HepG2 (cell line): ENCODE data around the gene TMEM39B. TPM values are rescaled to one million over a fixed set of nuclear protein-coding genes. Genes with fewer than 3 reads are reported as not detected.
A peak's percentile ranks its signal among the peaks of the same experiment; 100 is the strongest.

Experiments
- ATAC-seq: fragments of 200-7000 bp; cut with Tn5 transposase; 3 replicates; pipeline ENCODE4 v1.9.1; 2020; ENCODE audit warnings: mild to moderate bottlenecking, moderate library complexity
- BruUV-seq: library from RNA; stranded (reverse); fragments of 400-500 nt; replicated peaks from 2 replicates; lab custom pipeline; 2021; lab: Mats Ljungman, UMichigan
- CTCF ChIA-PET: fragments of 300-600 bp; formaldehyde crosslinking; extraction: SDS; loops from one replicate; lab custom pipeline; 2021; ENCODE audit warnings: low total read pairs, inconsistent platforms, low intra/inter-chr PET ratio; lab: Yijun Ruan, JAX
- POLR2A ChIA-PET: fragments of 350-600 bp; sonication (Branson Sonifier 250); formaldehyde crosslinking; loops from one replicate; lab custom pipeline; 2020; ENCODE audit warnings: antibody characterized with exemption, inconsistent platforms; lab: Yijun Ruan, JAX
- DNase-seq: peaks from one replicate; pipeline ENCODE4 v3.0.0-alpha.2; 2015; ENCODE audit warnings: low spot score
- FAIRE-seq: peaks from 3 replicates; lab custom pipeline; 2011; peaks lifted over from hg19 to GRCh38; lab: Jason Lieb, UNC
- H2AFZ ChIP-seq: one replicate; pipeline ENCODE4 v1.6.1; 2011; ENCODE audit warnings: low read length, inconsistent platforms
- H3K27ac ChIP-seq: fragments of 300-600 bp; 3 replicates; pipeline ENCODE4 v1.8.0; 2011; ENCODE audit warnings: mixed run types, mild to moderate bottlenecking, mixed read lengths, low read length, inconsistent platforms; ENCODE audit not compliant: insufficient read depth; ENCODE audit errors: extremely low read length
- H3K27me3 ChIP-seq, 2 experiments: fragments of 200-600 bp in 1 of 2; 2 replicates in 1 of 2; 3 replicates in 1 of 2; pipeline versions ENCODE4 v1.6.0 to v1.8.0; 2011; ENCODE audit warnings: low read length in 2 of 2, mild to moderate bottlenecking in 2 of 2, moderate library complexity in 2 of 2, inconsistent platforms in 1 of 2; ENCODE audit not compliant: insufficient read depth in 2 of 2, control insufficient read depth in 1 of 2
- H3K36me3 ChIP-seq, 2 experiments: fragments of 200-600 bp in 1 of 2; replicated peaks in 1 of 2; 2 replicates in 1 of 2; 3 replicates in 1 of 2; pipeline versions ENCODE4 v1.5.1 to v1.8.0; 2011; ENCODE audit warnings: low read length in 2 of 2, inconsistent platforms in 1 of 2; ENCODE audit not compliant: insufficient read depth in 2 of 2, control insufficient read depth in 1 of 2
- H3K4me1 ChIP-seq: 2 replicates; pipeline ENCODE4 v1.5.1; 2012; ENCODE audit warnings: low read length, inconsistent platforms; ENCODE audit not compliant: insufficient read depth
- H3K4me2 ChIP-seq: 2 replicates; pipeline ENCODE4 v1.6.0; 2011; ENCODE audit warnings: low read depth, low read length, inconsistent platforms
- H3K4me3 ChIP-seq, 3 experiments: fragments of 200-600 bp in 1 of 3; sonication (generic), shearing (Covaris generic) in 1 of 3; replicated peaks in 1 of 3; 2 replicates each; pipeline ENCODE4 v1.5.1; 2011 to 2016; ENCODE audit warnings: low read length in 3 of 3, inconsistent platforms in 2 of 3, low read depth in 2 of 3, mild to moderate bottlenecking in 2 of 3, control low read depth in 1 of 3, mixed read lengths in 1 of 3; ENCODE audit not compliant: insufficient read depth in 1 of 3
- H3K79me2 ChIP-seq: one replicate; pipeline ENCODE4 v1.6.1; 2011; ENCODE audit warnings: low read length, inconsistent platforms; ENCODE audit not compliant: insufficient read depth
- H3K9ac ChIP-seq: 2 replicates; pipeline ENCODE4 v1.6.0; 2011; ENCODE audit warnings: mild to moderate bottlenecking, low read depth, low read length, inconsistent platforms; ENCODE audit not compliant: insufficient read depth
- H3K9me3 ChIP-seq: 2 replicates; pipeline ENCODE4 v1.5.1; 2012; ENCODE audit warnings: mild to moderate bottlenecking, low read length
- H4K20me1 ChIP-seq: 2 replicates; pipeline ENCODE4 v1.6.0; 2011; ENCODE audit warnings: inconsistent platforms, mild to moderate bottlenecking, low read length, moderate library complexity; ENCODE audit not compliant: insufficient read depth
- WGBS: methylation state at CpG from one replicate; pipeline ENCODE4 v1.1.6; 2017; ENCODE audit warnings: low lambda C conversion rate; 5-methylcytosine and 5-hydroxymethylcytosine counted together
- in situ Hi-C: cut with HindIII; loops from 2 replicates; pipeline ENCODE4 v1.10.0; 2017; ENCODE audit warnings: low pct_unique_long_range_greater_than_20kb; ENCODE audit not compliant: extremely low pct_ligation_motif_present
- intact Hi-C: fragments of 100-400 bp; cut with micrococcal nuclease; formaldehyde crosslinking; loops from one replicate; pipeline ENCODE4 v1.10.0; 2022; ENCODE audit not compliant: unreplicated experiment
- polyA plus RNA-seq, 8 experiments: library from polyadenylated mRNA; depleted of rRNA in 3 of 8; stranded (reverse) in 7 of 8; unstranded in 1 of 8; fragments of >200 nt; fragmentation: Illumina TruSeq in 4 of 8; extraction: Trizol in 4 of 8; gene quantifications; 2 replicates each; pipeline versions ENCODE4 v1.2.1 to v1.2.3, GENCODE V29; 2011 to 2016; ENCODE audit warnings: low read depth in 4 of 8, missing spikeins in 1 of 8, mixed read lengths in 1 of 8; ENCODE audit not compliant: insufficient read depth in 1 of 8
- total RNA-seq, 5 experiments: library from RNA; depleted of rRNA; stranded (reverse); fragments of >200 nt; fragmentation: Illumina TruSeq; extraction: Trizol; gene quantifications; 2 replicates each; pipeline ENCODE4 v1.2.3, GENCODE V29; 2016; ENCODE audit warnings: low read depth in 1 of 5
- TF ChIP-seq, protein P1 (sequence below): sonication (generic); formaldehyde crosslinking; IDR thresholded peaks from 2 replicates; pipeline ENCODE4 v1.5.0; 2020; ENCODE audit warnings: missing genetic modification reagents, mild to moderate bottlenecking, borderline replicate concordance
- TF ChIP-seq, protein P2 (sequence below): sonication (generic); formaldehyde crosslinking; IDR thresholded peaks from 2 replicates; pipeline ENCODE4 v1.4.0; 2020; ENCODE audit warnings: missing genetic modification reagents

TMEM39B gene
- total and polyA plus RNA-seq, 2 of the 13 experiments (the other 11 are each of a cell fraction or from before 2014, with no cell fraction given): 4.9 to 10.4 TPM

DNA sequence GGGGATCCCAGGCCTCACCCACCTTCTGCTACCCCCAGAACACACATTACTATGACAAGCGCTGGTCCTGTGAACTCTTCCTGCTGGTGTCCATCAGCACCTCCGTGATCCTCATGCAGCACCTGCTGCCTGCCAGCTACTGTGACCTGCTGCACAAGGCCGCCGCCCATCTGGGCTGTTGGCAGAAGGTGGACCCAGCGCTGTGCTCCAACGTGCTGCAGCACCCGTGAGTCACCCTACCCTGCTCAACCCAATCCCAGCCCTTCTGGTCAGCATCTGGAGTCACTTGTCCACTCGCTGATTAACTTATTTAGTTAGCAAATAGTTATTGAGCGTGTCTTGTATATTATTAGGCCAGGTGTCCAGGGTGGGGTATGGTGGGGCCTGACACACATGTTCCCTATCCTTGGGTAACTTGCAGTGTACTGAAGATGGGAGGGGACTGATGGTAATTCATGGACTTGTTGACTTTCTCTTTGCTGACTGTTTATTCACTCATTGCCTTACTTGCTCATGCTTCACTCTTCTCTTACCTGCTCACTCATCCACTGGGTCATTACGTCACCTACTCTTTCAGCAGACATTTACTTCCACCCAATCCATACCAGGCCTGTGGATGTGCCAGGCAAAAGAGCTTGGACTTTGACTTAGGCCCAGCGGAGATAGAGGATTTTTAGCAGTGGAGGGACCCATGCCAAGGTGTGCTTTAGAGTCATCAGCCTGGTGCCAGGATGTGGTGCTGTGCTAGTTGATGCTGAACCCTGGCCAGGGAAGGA, 22.2 kb downstream of the TMEM39B start:
- no peaks in the 10 kb centered on the region for H4K20me1 ChIP-seq
- no peak overlapping the region for H3K9ac ChIP-seq
- ChIA-PET CTCF (no interaction called here), POLR2A (interaction anchor here (1.1 to 1.3 kb wide), 2 partner anchors 13 to 22 kb away, joined by 4 read pairs; partner anchors contain the start of genes KPNA6 and TMEM39B)
- H3K27ac ChIP-seq: no peak overlapping the region
- intact Hi-C loops (no loop called here), in situ Hi-C loops (no loop called here)
- peaks cover 19 to 33% of the 10 kb centered on the region in 2 experiments; a peak in 4 of 5 replicates for H3K36me3 ChIP-seq
- no peak for FAIRE-seq
- ATAC-seq: no peak
- TF ChIP-seq, protein P1, sequence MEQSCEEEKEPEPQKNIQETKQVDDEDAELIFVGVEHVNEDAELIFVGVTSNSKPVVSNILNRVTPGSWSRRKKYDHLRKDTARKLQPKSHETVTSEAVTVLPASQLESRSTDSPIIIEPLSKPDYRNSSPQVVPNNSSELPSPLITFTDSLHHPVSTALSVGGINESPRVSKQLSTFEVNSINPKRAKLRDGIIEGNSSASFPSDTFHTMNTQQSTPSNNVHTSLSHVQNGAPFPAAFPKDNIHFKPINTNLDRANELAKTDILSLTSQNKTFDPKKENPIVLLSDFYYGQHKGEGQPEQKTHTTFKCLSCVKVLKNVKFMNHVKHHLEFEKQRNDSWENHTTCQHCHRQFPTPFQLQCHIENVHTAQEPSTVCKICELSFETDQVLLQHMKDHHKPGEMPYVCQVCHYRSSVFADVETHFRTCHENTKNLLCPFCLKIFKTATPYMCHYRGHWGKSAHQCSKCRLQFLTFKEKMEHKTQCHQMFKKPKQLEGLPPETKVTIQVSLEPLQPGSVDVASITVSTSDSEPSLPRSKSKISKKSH (CRISPR knock-in tag): no peak
- TF ChIP-seq, protein P2, sequence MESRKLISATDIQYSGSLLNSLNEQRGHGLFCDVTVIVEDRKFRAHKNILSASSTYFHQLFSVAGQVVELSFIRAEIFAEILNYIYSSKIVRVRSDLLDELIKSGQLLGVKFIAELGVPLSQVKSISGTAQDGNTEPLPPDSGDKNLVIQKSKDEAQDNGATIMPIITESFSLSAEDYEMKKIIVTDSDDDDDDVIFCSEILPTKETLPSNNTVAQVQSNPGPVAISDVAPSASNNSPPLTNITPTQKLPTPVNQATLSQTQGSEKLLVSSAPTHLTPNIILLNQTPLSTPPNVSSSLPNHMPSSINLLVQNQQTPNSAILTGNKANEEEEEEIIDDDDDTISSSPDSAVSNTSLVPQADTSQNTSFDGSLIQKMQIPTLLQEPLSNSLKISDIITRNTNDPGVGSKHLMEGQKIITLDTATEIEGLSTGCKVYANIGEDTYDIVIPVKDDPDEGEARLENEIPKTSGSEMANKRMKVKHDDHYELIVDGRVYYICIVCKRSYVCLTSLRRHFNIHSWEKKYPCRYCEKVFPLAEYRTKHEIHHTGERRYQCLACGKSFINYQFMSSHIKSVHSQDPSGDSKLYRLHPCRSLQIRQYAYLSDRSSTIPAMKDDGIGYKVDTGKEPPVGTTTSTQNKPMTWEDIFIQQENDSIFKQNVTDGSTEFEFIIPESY (CRISPR knock-in tag): 0 out of 2 replicates have a peak, but pooled peaks have one; percentile 32
- no TSS peak for BruUV-seq
- no peaks in the 10 kb centered on the region for H3K9me3 ChIP-seq
- H3K4me3 ChIP-seq: no peak overlapping the region
- WGBS: 92% methylated on average over 6 of the region's 11 CpGs
- DNase-seq: no peak
- no peaks in the 10 kb centered on the region for H3K79me2 ChIP-seq
- no peaks in the 10 kb centered on the region for H3K27me3 ChIP-seq
- H2AFZ ChIP-seq: no peak overlapping the region
- no peaks in the 10 kb centered on the region for H3K4me1 ChIP-seq
- no peak overlapping the region for H3K4me2 ChIP-seq
